Right lobe of liver (tissue), 4 donors: ENCODE data around the gene SMARCB1.

ENCODE experiments used
- CTCF ChIP-seq, 4 donors: fragments of 200-600 bp in 3 of 4; fragments of 450-650 bp in 1 of 4; IDR thresholded peaks; one replicate each; pipeline versions ENCODE4 v1.5.1 to v1.8.0; 2016 to 2022; ENCODE audit warnings: antibody characterized with exemption in 4 of 4, mild to moderate bottlenecking in 2 of 4
- POLR2A ChIP-seq: fragments of 450-650 bp; IDR thresholded peaks from one replicate; pipeline ENCODE4 v1.6.1; 2017; ENCODE audit warnings: antibody characterized with exemption, mild to moderate bottlenecking
- donor health status: DM: no; HTN: no; CAD: no.
- donor health status: DM: no; HTN: no; CAD: no.
- donor health status: DM: no; HTN: yes; CAD: no.

GRCh38 chr22:23840026-23840425, 53.3 kb downstream of the SMARCB1 start:
- TF ChIP-seq CTCF (IDR thresholded peaks at IDR 0.05) (no peak), POLR2A (no peak)
